Ishikawa (cell line): ENCODE measurements around the gene KCNT1.

Experiments
- CEBPB ChIP-seq: IDR thresholded peaks from 2 replicates; pipeline ENCODE4 v1.6.1; 2012
- CREB1 ChIP-seq: IDR thresholded peaks from 2 replicates; pipeline ENCODE4 v1.6.1; 2012; ENCODE audit warnings: low read depth
- EGR1 ChIP-seq: IDR thresholded peaks from 2 replicates; pipeline ENCODE4 v1.6.1; 2012
- EP300 ChIP-seq: IDR thresholded peaks from 2 replicates; pipeline ENCODE4 v1.6.1; 2012; ENCODE audit warnings: borderline replicate concordance
- FOXM1 ChIP-seq: IDR thresholded peaks from 2 replicates; pipeline ENCODE4 v1.6.1; 2012; ENCODE audit warnings: low read depth, borderline replicate concordance
- MAX ChIP-seq: IDR thresholded peaks from 2 replicates; pipeline ENCODE4 v1.6.1; 2012
- NFIC ChIP-seq: IDR thresholded peaks from 2 replicates; pipeline ENCODE4 v1.6.1; 2012
- RAD21 ChIP-seq: IDR thresholded peaks from 2 replicates; pipeline ENCODE4 v1.6.1; 2012; ENCODE audit warnings: low read depth
- REST ChIP-seq: IDR thresholded peaks from 2 replicates; pipeline ENCODE4 v1.6.1; 2012; ENCODE audit warnings: low read depth, mild to moderate bottlenecking
- TAF1 ChIP-seq: IDR thresholded peaks from 2 replicates; pipeline ENCODE4 v1.6.1; 2012; ENCODE audit warnings: low read depth, mild to moderate bottlenecking
- TCF12 ChIP-seq: IDR thresholded peaks from 2 replicates; pipeline ENCODE4 v1.6.1; 2012; ENCODE audit warnings: low read depth
- TEAD4 ChIP-seq: IDR thresholded peaks from 2 replicates; pipeline ENCODE4 v1.6.1; 2012
- USF1 ChIP-seq: IDR thresholded peaks from 2 replicates; pipeline ENCODE4 v1.6.1; 2012
- YY1 ChIP-seq: IDR thresholded peaks from 2 replicates; pipeline ENCODE4 v1.6.1; 2012; ENCODE audit warnings: low read depth
- ZBTB7A ChIP-seq: IDR thresholded peaks from 2 replicates; pipeline ENCODE4 v1.6.1; 2012; ENCODE audit warnings: low read depth

Gene KCNT1

GRCh38 chr9:135773530-135774238, 71.7 kb downstream of the KCNT1 start:
- TF ChIP-seq TCF12 (no peak), TAF1 (no peak), RAD21 (no peak), TEAD4 (no peak), CREB1 (no peak), YY1 (no peak), MAX (no peak), ZBTB7A (no peak), CEBPB (no peak), FOXM1 (no peak)

GRCh38 chr9:135774239-135774747, 72.3 kb downstream of the KCNT1 start:
- TF ChIP-seq EP300 = no peak
- TF ChIP-seq FOXM1 = no peak

- TF ChIP-seq TAF1 = no peak
- TF ChIP-seq YY1 = no peak
- TF ChIP-seq ZBTB7A = no peak
- no peak for TF ChIP-seq EP300
- no peak for TF ChIP-seq CREB1
- TF ChIP-seq NFIC = no peak
- no peak for TF ChIP-seq FOXM1
- no peak for TF ChIP-seq USF1
- no peak for TF ChIP-seq TEAD4
- no peak for TF ChIP-seq EGR1
- TF ChIP-seq CEBPB = no peak
- TF ChIP-seq MAX = no peak
- TF ChIP-seq REST = no peak
- no peak for TF ChIP-seq RAD21
- TF ChIP-seq TCF12 = no peak
Measured at GRCh38 chr9:135774794-135775525, 73.0 kb downstream of the KCNT1 start.

GRCh38 chr9:135775911-135776310, 73.9 kb downstream of the KCNT1 start:
- TF ChIP-seq TCF12 (no peak), YY1 (no peak), RAD21 (no peak), NFIC (no peak), FOXM1 (no peak), ZBTB7A (no peak), TEAD4 (no peak), MAX (no peak)

- TF ChIP-seq EGR1 = no peak
- TF ChIP-seq NFIC = no peak
- TF ChIP-seq REST = no peak
- TF ChIP-seq TCF12 = no peak
- TF ChIP-seq RAD21 = no peak
- no peak for TF ChIP-seq MAX
- TF ChIP-seq CREB1 = no peak
- no peak for TF ChIP-seq EP300
- TF ChIP-seq YY1 = no peak
- no peak for TF ChIP-seq CEBPB
- TF ChIP-seq ZBTB7A = no peak
Measured at GRCh38 chr9:135776893-135777622, 75.1 kb downstream of the KCNT1 start.
